ENCODE results near the gene SULT1C3.

SULT1C3 gene

DNA sequence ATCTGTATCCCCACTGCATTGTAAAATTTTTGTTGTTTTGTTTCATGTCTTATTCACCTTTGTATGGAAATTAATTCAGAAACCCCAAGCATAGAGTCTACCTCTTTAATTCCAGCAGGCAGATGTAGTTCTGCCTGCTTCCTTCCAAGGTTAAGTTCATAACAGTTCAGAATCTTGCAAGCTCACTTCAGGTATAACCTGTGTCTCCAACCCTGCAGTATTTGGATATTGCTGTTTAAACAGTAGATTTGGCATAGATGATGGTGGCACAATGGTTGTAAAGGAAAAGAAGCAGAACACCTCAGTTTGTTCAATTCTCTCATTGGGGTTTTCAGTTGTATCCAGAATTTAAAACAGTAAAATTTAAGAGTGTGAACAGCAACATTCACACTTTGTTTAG is 70.1 kb downstream of the SULT1C3 start:
- DNase-seq = no peak
